ENCODE measurements around the gene PSMA4.
"Not testable (repeated sequence)": the region's sequence is repeated elsewhere in the genome, so short reads cannot be mapped to it uniquely, and the experiment has no call there.

Gene PSMA4

GRCh38 chr15:78540141-78540870 lies at the start of gene PSMA4:
PSMA4 (plus strand) TSS chr15:78540444; CDS start chr15:78541928, 1,484 bp downstream.
- peak; percentile 96 for DNase-seq (ENCODE audit: low spot score)

DNA sequence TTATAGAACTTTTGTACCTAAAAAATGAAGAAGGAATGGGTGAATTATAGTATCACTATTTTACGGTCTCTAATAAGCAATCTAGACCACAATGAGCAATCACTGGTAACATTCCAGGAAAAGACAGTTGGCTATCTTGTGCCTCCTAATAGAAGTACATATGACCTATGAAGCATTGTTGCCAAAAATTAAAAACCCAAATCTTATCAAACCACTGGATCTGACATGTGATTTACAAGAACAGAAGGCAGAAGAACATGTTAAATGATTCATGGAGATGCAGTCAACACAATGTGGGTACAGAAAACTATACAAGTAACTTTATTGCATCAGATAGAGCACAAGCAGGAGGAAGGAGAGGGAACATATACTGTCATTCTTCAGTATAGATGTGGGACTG lies 47.4 kb upstream of the PSMA4 start:
- no peak for DNase-seq (ENCODE audit: low spot score)

- no peak for DNase-seq (ENCODE audit: low spot score)
Observed at GRCh38 chr15:78501857-78502256, 38.4 kb upstream of the PSMA4 start.

DNA sequence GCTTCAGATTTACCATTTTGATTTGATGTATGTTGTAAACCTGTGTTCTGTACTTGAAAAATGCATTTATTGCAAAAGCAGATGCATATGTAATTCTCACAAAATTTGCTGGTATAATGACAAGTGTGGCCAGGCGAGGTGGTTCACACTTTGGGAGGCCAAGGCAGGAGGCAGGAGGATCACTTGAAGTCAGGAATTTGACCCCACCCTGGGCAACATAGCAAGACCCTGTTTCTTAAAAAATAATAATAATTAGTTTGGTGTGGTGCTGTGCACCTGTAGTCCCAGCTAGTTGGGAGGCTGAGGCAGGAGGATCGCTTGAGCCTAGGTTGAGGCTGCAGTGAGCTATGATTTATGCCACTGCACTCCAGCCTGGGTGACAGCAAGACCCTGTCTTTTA lies 37.6 kb upstream of the PSMA4 start:
- DNase-seq (ENCODE audit: low spot score) = no peak

- DNase-seq (ENCODE audit: low spot score) = peak; percentile 88
Observed at GRCh38 chr15:78506971-78507830, 33.0 kb upstream of the PSMA4 start, which contains the start of gene HYKK. HYKK (plus strand) TSS chr15:78507577; CDS start chr15:78513089, 5,512 bp downstream.

- DNase-seq (ENCODE audit: low spot score) = peak; percentile 33
Observed at GRCh38 chr15:78507831-78508160, 32.4 kb upstream of the PSMA4 start.

DNA sequence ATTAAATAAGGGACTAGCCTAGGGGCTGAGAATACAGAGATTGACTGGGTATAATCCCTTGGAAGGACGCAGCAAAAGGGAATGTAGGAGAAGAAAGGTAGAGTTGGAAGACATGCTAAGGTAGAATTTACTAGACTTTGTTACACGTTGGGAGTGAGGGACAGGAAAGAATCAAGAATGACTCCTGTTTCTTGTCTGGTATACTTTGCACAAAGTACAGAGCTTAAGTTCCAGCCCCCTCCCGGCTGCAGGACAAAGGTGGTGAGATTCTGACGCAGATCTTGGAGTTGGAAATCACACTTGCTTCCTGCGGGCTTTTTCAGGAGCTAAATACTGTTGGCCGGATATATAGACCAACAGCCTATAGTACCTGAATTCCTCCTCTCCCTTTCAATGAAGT lies 32.0 kb upstream of the PSMA4 start:
- no peak for DNase-seq (ENCODE audit: low spot score)

GRCh38 chr15:78509726-78510312 lies 30.4 kb upstream of the PSMA4 start:
- DNase-seq (ENCODE audit: low spot score) = no peak

DNA sequence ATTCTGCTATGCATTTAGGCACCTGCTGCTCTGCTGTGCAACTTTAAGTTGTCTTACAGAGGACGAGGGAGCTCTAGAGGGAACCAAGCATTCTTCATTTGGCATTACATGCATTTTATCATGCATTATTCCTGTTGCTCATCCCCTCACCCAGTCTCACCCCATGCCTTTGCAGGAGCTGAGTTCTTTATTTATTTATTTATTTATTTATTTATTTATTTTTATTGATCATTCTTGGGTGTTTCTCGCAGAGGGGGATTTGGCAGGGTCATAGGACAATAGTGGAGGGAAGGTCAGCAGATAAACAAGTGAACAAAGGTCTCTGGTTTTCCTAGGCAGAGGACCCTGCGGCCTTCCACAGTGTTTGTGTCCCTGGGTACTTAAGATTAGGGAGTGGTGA lies 20.2 kb upstream of the PSMA4 start:
- DNase-seq (ENCODE audit: low spot score) = not testable (repeated sequence)

DNA sequence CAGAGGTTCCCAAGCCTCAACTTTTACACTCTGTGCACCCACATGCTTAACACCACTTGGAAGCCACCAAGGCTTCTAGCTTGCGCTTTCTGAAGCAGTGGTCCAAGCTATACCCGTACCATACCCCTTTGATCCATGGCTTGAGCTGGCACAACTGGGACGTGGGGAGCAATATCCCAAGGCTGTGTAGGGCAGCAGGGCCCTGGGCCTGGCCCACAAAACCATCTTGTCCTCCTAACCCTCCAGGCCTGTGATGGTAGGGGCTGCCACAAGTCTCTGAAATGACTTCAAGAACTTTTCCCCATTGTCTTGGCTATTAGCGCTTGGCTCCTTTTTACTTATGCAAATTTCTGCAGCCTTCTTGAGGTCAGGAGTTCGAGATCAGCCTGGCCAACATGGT lies 16.0 kb upstream of the PSMA4 start:
- no peak for DNase-seq (ENCODE audit: low spot score)

- no peak for DNase-seq (ENCODE audit: low spot score)
Observed at GRCh38 chr15:78527325-78527724, 12.9 kb upstream of the PSMA4 start.

DNA sequence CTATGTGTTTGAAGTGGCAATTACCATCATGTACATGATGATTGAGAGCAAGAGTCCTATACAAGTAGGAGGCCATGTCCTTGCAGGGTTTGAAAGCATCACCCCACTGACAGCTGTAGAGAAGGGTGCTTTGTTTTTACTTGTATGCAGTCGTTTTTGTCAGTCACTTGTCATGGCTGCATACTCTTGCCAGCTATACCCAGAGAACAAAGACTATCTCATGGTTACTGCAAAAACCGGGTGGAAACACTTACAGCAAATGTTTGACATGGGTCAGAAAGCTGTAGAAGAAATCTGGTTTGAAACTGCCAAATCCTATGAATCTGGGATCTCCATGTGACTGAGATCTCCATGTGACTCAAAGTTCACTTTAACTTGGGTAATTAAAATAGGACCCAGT lies 6.9 kb upstream of the PSMA4 start:
- DNase-seq (ENCODE audit: low spot score) = no peak

DNA sequence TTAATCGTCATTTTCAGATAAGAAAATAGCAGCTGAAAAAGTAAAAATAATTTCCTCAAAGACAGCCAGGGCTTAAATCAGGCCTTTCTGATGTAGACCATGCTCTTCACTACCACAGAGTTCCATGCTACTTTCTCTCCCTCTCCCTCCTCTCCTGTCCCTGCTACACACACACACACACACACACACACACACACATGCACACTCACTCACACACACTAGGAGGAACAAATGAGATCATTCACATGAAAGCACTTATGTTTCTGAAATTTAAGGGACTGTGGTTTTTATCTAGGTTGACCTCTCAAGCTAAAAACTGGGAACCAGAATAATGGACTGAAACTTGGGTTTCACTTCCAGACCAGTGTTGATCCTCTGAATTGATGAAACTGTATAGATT lies 4.1 kb upstream of the PSMA4 start:
- no peak for DNase-seq (ENCODE audit: low spot score)

- DNase-seq (ENCODE audit: low spot score) = no peak
Observed at GRCh38 chr15:78537266-78537905, 2.9 kb upstream of the PSMA4 start.

DNA sequence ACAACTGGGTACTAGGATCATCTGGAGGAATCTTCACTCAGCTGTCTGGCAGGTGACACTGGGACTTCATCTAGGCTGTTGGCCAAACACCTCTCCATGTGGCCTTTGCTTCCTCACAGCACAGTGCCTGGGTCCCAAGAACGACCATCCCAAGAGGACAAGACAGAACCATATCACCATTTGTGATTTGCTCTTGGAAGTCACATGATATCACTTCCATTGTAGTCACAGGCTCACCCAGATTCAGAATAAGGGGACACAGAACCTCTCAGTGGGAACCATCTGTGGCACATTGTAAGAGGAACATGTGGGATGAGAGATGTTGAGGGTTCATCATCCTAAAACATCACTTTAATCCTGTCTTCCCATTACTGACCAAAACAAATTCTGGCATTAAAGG lies 1.9 kb upstream of the PSMA4 start:
- DNase-seq (ENCODE audit: low spot score) = no peak

DNA sequence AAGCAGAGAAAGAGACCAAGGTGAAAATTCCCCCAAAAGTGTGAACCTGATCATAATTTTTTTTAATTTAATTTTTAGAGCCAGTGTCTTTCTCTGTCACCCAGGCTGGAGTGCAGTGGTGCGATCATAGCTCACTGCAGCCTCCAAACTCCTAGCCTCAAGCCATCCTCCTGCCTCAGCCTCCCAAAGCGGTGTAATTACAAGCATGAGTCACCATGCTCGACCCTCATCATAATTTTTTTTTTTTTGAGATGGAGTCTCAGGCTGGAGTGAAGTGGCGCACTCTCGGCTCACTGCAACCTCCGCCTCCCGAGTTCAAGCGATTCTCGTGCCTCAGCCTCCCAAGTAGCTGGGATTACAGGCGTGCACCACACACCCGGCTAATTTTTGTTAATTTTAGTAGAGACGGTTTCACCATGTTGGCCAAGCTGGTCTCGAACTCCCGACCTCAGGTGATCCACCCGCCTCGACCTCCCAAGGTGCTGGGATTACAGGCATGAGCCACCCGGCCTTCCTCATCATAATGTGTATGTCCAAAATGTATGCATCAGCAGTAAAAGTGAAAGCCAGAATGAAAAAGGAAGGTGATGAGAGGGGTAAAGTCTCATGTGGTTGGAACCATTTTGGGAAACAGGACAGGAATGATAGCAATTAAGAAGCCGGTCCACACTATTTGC lies 642 bp upstream of the PSMA4 start:
- DNase-seq (ENCODE audit: low spot score) = not testable (repeated sequence)

- DNase-seq (ENCODE audit: low spot score) = peak; percentile 13
Observed at GRCh38 chr15:78540871-78541743, 863 bp downstream of the PSMA4 start.

GRCh38 chr15:78541744-78542034 lies 1.4 kb downstream of the PSMA4 start:
- DNase-seq (ENCODE audit: low spot score) = no peak

DNA sequence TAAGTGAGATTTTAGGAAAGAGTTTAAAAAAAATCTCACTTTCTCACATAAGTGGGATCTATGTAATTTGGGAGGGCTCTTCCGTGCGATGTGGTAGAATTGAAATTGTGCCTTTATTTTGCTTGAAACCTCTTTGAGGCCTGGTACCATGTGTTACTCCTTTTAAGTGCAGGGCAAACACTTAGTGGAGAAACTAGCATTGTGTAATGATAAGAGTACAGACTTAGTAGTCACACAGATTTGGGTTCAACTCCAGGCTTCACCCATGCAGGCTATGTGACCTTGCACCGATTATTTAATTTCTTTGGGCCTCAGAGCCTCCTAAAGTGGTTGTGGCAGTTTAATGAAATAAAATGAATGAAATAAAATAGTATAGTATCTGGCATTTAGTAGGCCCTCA lies 2.4 kb downstream of the PSMA4 start:
- no peak for DNase-seq (ENCODE audit: low spot score)

DNA sequence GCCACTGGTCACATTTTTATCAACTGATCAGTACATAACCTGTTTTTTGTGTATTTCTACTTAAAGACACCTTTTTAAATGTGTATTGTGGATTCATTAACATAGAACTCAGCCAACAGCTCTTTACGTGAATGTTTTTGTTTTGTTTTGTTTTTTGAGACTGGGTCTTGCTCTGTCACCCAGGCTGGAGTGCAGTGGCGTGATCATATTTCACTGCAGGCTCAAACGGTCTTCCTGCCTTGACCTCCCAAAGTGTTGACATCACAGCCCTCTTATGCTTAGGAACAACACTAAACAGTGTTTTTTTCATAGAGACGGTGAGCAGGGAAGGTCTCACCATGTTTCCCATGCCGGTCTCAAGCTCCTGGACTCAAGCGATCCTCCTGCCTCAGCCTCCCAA lies 9.9 kb downstream of the PSMA4 start:
- no peak for DNase-seq (ENCODE audit: low spot score)

GRCh38 chr15:78550815-78551214 lies 10.6 kb downstream of the PSMA4 start:
- DNase-seq (ENCODE audit: low spot score) = no peak
